Stomach smooth muscle (tissue), 2 donors: ENCODE measurements around the gene FBXL20.
"Not testable (repeated sequence)": the region's sequence is repeated elsewhere in the genome, so short reads cannot be mapped to it uniquely, and the experiment has no call there.

ENCODE experiments used
- H3K27ac ChIP-seq: one replicate; pipeline ENCODE4 v1.7.0; 2013; ENCODE audit warnings: mild to moderate bottlenecking, low read length, inconsistent platforms
- H3K27me3 ChIP-seq, 2 donors: one replicate each; pipeline ENCODE4 v1.7.0; 2013; ENCODE audit warnings: low read length in 2 of 2; ENCODE audit not compliant: insufficient read depth in 2 of 2, control insufficient read depth in 1 of 2
- H3K36me3 ChIP-seq, 2 donors: one replicate each; pipeline ENCODE4 v1.7.0; 2013; ENCODE audit warnings: low read length in 2 of 2; ENCODE audit not compliant: control insufficient read depth in 2 of 2, insufficient read depth in 2 of 2
- H3K4me1 ChIP-seq: one replicate; pipeline ENCODE4 v1.7.0; 2013; ENCODE audit warnings: low read length; ENCODE audit not compliant: control insufficient read depth, insufficient read depth
- H3K4me3 ChIP-seq, 2 donors: one replicate each; pipeline ENCODE4 v1.7.0; 2013; ENCODE audit warnings: low read length in 2 of 2
- H3K9ac ChIP-seq, 2 donors: one replicate each; pipeline ENCODE4 v1.7.0; 2013; ENCODE audit warnings: low read length in 2 of 2, mild to moderate bottlenecking in 1 of 2
- H3K9me3 ChIP-seq, 2 donors: one replicate each; pipeline ENCODE4 v1.7.0; 2013; ENCODE audit warnings: low read length in 2 of 2; ENCODE audit not compliant: control insufficient read depth in 2 of 2
- donor health status: healthy.
- donor health status: Pancreatic carcinoma.

Gene FBXL20, protein sequence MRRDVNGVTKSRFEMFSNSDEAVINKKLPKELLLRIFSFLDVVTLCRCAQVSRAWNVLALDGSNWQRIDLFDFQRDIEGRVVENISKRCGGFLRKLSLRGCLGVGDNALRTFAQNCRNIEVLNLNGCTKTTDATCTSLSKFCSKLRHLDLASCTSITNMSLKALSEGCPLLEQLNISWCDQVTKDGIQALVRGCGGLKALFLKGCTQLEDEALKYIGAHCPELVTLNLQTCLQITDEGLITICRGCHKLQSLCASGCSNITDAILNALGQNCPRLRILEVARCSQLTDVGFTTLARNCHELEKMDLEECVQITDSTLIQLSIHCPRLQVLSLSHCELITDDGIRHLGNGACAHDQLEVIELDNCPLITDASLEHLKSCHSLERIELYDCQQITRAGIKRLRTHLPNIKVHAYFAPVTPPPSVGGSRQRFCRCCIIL

GRCh38 chr17:39401412-39402243 lies at the start of gene FBXL20:
Gene FBXL20, minus strand, starts transcription at chr17:39401626. Its CDS starts 224 bp downstream, at chr17:39401402.
- H3K27me3 ChIP-seq, result no peaks in the 10 kb centered on the region
- H3K4me3 ChIP-seq, result peak within 1 kb of the TSS; percentile 58 to 92
- peak within 1 kb of the TSS; percentile 82 to 83 for H3K9ac ChIP-seq
- peaks cover 4 to 5% of the 10 kb centered on the region in 2 donors for H3K36me3 ChIP-seq
- peaks cover 5% of the 10 kb centered on the region for H3K4me1 ChIP-seq
- H3K27ac ChIP-seq, result peak within 1 kb of the TSS; percentile 82
- H3K9me3 ChIP-seq, result no peaks in the 10 kb centered on the region

GRCh38 chr17:39450847-39451581 lies 49.6 kb upstream of the FBXL20 start, which contains the start of gene MED1:
Gene MED1, minus strand, starts transcription at chr17:39451263. Its CDS starts 201 bp downstream, at chr17:39451062.
- Histone ChIP-seq H3K4me3 (peak within 1 kb of the TSS; percentile 97 to 98), H3K27me3 (no peaks in the 10 kb centered on the region), H3K36me3 (peaks cover 4 to 8% of the 10 kb centered on the region in 2 donors), H3K27ac (peak within 1 kb of the TSS; percentile 89), H3K4me1 (peaks cover 13% of the 10 kb centered on the region), H3K9me3 (no peaks in the 10 kb centered on the region), H3K9ac (peak within 1 kb of the TSS; percentile 86 to 99)

DNA sequence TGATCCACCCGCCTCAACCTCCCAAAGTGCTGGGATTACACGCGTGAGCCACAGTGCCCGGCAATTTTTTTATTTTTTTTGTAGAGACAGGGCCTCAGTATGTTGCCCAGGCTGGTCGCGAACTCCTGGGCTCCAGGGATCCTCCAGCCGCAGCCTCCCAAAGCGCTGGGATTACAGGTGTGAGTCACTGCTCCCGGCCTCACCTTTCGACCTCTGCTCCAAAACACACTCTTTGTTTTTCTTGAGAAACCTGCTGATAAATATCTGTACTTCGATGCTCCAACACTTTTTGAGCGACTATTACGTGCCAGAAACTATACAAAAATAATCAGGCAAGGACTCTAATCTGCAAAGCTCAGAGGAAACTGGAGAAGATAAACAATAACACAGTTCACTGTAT lies 48.6 kb upstream of the FBXL20 start:
- Histone ChIP-seq H3K9me3 (no peaks in the 10 kb centered on the region), H3K9ac (peak overlapping the region; percentile 86 to 99), H3K4me3 (peak overlapping the region; percentile 97 to 98), H3K4me1 (peaks cover 13% of the 10 kb centered on the region), H3K27ac (peak overlapping the region; percentile 89), H3K36me3 (peaks cover 6 to 8% of the 10 kb centered on the region in 2 donors), H3K27me3 (no peaks in the 10 kb centered on the region)

- H3K9ac ChIP-seq, result no peak overlapping the region
- peaks cover 13% of the 10 kb centered on the region for H3K4me1 ChIP-seq
- no peaks in the 10 kb centered on the region for H3K27me3 ChIP-seq
- H3K36me3 ChIP-seq, result peaks cover 12 to 17% of the 10 kb centered on the region in 2 donors
- H3K27ac ChIP-seq, result no peak overlapping the region
- H3K9me3 ChIP-seq, result no peaks in the 10 kb centered on the region
- no peak overlapping the region for H3K4me3 ChIP-seq
Measured at GRCh38 chr17:39447561-39447960, 46.1 kb upstream of the FBXL20 start.

DNA sequence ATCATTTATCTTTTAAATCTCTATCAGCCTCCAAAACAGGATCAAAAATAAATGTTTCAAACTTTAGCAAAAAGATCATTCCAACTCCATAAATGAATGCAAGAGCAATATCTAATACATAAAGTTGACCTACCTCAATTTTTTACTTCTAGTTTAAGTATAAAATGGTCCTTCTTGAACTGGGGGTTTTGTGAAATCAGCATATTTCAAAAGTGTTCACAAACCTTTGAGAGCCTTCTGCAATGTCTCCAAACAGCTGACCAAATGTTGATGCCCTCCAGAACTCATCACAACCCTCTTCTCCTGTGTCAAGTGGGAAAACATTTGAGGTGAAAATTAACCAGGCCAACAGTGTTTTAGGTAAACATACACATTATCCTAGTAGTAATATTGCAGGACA lies 41.9 kb upstream of the FBXL20 start:
- Histone ChIP-seq H3K9ac (no peak overlapping the region), H3K27ac (no peak overlapping the region), H3K9me3 (no peaks in the 10 kb centered on the region), H3K36me3 (peaks cover 28 to 37% of the 10 kb centered on the region in 2 donors), H3K27me3 (no peaks in the 10 kb centered on the region), H3K4me3 (no peak overlapping the region), H3K4me1 (no peaks in the 10 kb centered on the region)

GRCh38 chr17:39439868-39440267 lies 38.4 kb upstream of the FBXL20 start:
- H3K4me1 ChIP-seq, H3K27ac ChIP-seq, H3K27me3 ChIP-seq, H3K9ac ChIP-seq, H3K4me3 ChIP-seq, H3K9me3 ChIP-seq: not testable (repeated sequence)
- H3K36me3 ChIP-seq, result peaks cover 31 to 36% of the 10 kb centered on the region in 2 donors

GRCh38 chr17:39429600-39429999 lies 28.2 kb upstream of the FBXL20 start:
- Histone ChIP-seq H3K4me1 (no peaks in the 10 kb centered on the region), H3K27me3 (no peaks in the 10 kb centered on the region), H3K27ac (no peak overlapping the region), H3K4me3 (no peak overlapping the region), H3K9me3 (no peaks in the 10 kb centered on the region), H3K36me3 (peaks cover 34 to 37% of the 10 kb centered on the region in 2 donors), H3K9ac (no peak overlapping the region)

DNA sequence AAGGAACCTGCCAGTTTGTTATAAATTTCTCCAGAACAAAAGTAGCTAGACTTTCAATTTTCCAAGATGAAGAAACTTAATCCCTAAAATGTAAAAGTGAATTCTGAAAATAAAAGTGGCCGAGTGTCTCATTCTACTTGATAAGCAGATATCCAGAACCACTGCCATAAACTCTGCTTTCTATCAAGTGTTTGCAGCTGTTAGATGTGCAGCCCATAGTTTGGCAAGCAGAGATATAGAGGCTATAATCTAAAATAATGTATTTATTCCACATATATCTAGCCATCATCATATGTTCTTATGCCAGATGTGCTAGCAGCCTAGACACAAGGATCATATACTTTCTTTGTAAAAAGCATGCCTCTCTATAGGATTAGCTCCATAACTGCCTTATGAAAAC lies 14.7 kb upstream of the FBXL20 start:
- Histone ChIP-seq H3K9me3 (no peaks in the 10 kb centered on the region), H3K36me3 (peaks cover 29 to 38% of the 10 kb centered on the region in 2 donors), H3K9ac (no peak overlapping the region), H3K27ac (no peak overlapping the region), H3K4me3 (no peak overlapping the region), H3K27me3 (no peaks in the 10 kb centered on the region), H3K4me1 (no peaks in the 10 kb centered on the region)

- Histone ChIP-seq H3K9ac (no peak overlapping the region), H3K4me3 (no peak overlapping the region), H3K4me1 (peaks cover 4% of the 10 kb centered on the region), H3K36me3 (peaks cover 36 to 54% of the 10 kb centered on the region in 2 donors), H3K9me3 (no peaks in the 10 kb centered on the region), H3K27me3 (no peaks in the 10 kb centered on the region), H3K27ac (no peak overlapping the region)
Measured at GRCh38 chr17:39410279-39410678, 8.9 kb upstream of the FBXL20 start.

DNA sequence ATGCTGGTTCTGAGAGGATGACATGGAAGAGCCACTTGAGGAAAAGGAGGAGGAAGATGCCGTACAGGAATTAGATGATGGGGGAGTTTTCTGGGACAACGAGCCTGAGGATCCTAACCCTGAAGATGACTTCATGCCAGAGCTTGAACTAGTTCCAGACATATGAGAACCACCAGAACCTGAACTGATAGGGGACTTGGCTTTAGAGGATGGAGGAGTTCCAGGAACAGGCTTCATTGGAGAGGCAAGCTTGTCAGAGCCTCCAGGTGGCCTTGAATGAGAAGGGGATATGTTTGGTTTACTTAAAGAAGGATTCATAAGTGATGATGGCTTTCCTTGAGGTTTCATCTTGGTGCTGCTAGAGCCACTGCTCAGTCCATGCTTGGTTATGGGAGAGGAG lies 6.9 kb upstream of the FBXL20 start:
- no peaks in the 10 kb centered on the region for H3K9me3 ChIP-seq
- no peak overlapping the region for H3K4me3 ChIP-seq
- H3K36me3 ChIP-seq, result peaks cover 29 to 44% of the 10 kb centered on the region in 2 donors
- no peak overlapping the region for H3K9ac ChIP-seq
- H3K27me3 ChIP-seq, result no peaks in the 10 kb centered on the region
- H3K27ac ChIP-seq, result no peak overlapping the region
- peaks cover 4% of the 10 kb centered on the region for H3K4me1 ChIP-seq
